HepG2 (cell line): ENCODE data around the gene OCSTAMP. TPM values are rescaled to one million over a fixed set of nuclear protein-coding genes. Genes with fewer than 3 reads are reported as not detected.
A peak's percentile ranks its signal among the peaks of the same experiment; 100 is the strongest.

Source experiments
- ETV6 ChIP-seq: sonication (generic); formaldehyde crosslinking; conservative IDR thresholded peaks from 2 replicates; pipeline ENCODE4 v1.4.0; 2020; ENCODE audit warnings: missing genetic modification reagents
- HOMEZ ChIP-seq: IDR thresholded peaks from 2 replicates; pipeline ENCODE4 v1.6.1; 2016; ENCODE audit warnings: low read depth
- HOXA7 ChIP-seq: sonication (generic); formaldehyde crosslinking; IDR thresholded peaks from 2 replicates; pipeline ENCODE4 v1.8.1; 2022; ENCODE audit warnings: mild to moderate bottlenecking, missing genetic modification reagents, moderate library complexity
- IKZF5 ChIP-seq: IDR thresholded peaks from 2 replicates; pipeline ENCODE4 v1.6.1; 2018; ENCODE audit warnings: missing genetic modification reagents, mild to moderate bottlenecking, missing compliant biosample characterization
- NCOA2 ChIP-seq: sonication (generic); formaldehyde crosslinking; IDR thresholded peaks from 2 replicates; pipeline ENCODE4 v1.8.0; 2022; ENCODE audit warnings: inconsistent platforms
- NCOA5 ChIP-seq: sonication (generic); formaldehyde crosslinking; IDR thresholded peaks from 2 replicates; pipeline ENCODE4 v1.4.0; 2020; ENCODE audit warnings: missing genetic modification reagents
- TP53 ChIP-seq: sonication (generic); formaldehyde crosslinking; conservative IDR thresholded peaks from 2 replicates; pipeline ENCODE4 v1.4.0; 2020; ENCODE audit warnings: missing genetic modification reagents
- ZIK1 ChIP-seq: sonication (generic); formaldehyde crosslinking; IDR thresholded peaks from 2 replicates; pipeline ENCODE4 v1.5.0; 2020; ENCODE audit warnings: mild to moderate bottlenecking, low read depth, missing genetic modification reagents, borderline replicate concordance
- ZKSCAN1 ChIP-seq: fragments of 150-350 bp; IDR thresholded peaks from 2 replicates; pipeline ENCODE4 v1.6.1; 2014; ENCODE audit warnings: low read length
- ZNF230 ChIP-seq: sonication (generic); formaldehyde crosslinking; IDR thresholded peaks from 2 replicates; pipeline ENCODE4 v1.4.0; 2020; ENCODE audit warnings: mild to moderate bottlenecking, missing genetic modification reagents
- ZNF407 ChIP-seq: sonication (generic); formaldehyde crosslinking; IDR thresholded peaks from one replicate; pipeline ENCODE4 v1.5.1; 2020; ENCODE audit warnings: mild to moderate bottlenecking, missing genetic modification reagents; ENCODE audit errors: not compliant biosample characterization
- ZNF546 ChIP-seq: sonication (generic); formaldehyde crosslinking; conservative IDR thresholded peaks from 2 replicates; pipeline ENCODE4 v1.8.1; 2023; ENCODE audit warnings: mild to moderate bottlenecking, missing genetic modification reagents
- ZNF879 ChIP-seq: sonication (generic); formaldehyde crosslinking; IDR thresholded peaks from 2 replicates; pipeline ENCODE4 v1.8.1; 2023; ENCODE audit warnings: missing genetic modification reagents
- polyA plus RNA-seq, 8 experiments: library from polyadenylated mRNA; depleted of rRNA in 3 of 8; stranded (reverse) in 7 of 8; unstranded in 1 of 8; fragments of >200 nt; fragmentation: Illumina TruSeq in 4 of 8; extraction: Trizol in 4 of 8; gene quantifications; 2 replicates each; pipeline versions ENCODE4 v1.2.1 to v1.2.3, GENCODE V29; 2011 to 2016; ENCODE audit warnings: low read depth in 4 of 8, missing spikeins in 1 of 8, mixed read lengths in 1 of 8; ENCODE audit not compliant: insufficient read depth in 1 of 8
- total RNA-seq, 5 experiments: library from RNA; depleted of rRNA; stranded (reverse); fragments of >200 nt; fragmentation: Illumina TruSeq; extraction: Trizol; gene quantifications; 2 replicates each; pipeline ENCODE4 v1.2.3, GENCODE V29; 2016; ENCODE audit warnings: low read depth in 1 of 5
- TF ChIP-seq, protein P1 (sequence below): sonication (generic); formaldehyde crosslinking; IDR thresholded peaks from 2 replicates; pipeline ENCODE4 v1.5.0; 2020; ENCODE audit warnings: missing genetic modification reagents, mild to moderate bottlenecking, borderline replicate concordance
- TF ChIP-seq, protein P2 (sequence below): sonication (generic); formaldehyde crosslinking; IDR thresholded peaks from 2 replicates; pipeline ENCODE4 v1.8.0; 2023; ENCODE audit warnings: mild to moderate bottlenecking, missing genetic modification reagents

Gene OCSTAMP
- total and polyA plus RNA-seq, 2 of the 13 experiments (the other 11 are each of a cell fraction or from before 2014, with no cell fraction given): not detected

GRCh38 chr20:46562373-46563169 is 12.1 kb upstream of the OCSTAMP start (continued):
- no peak for TF ChIP-seq ZNF407 (CRISPR knock-in tag)
- TF ChIP-seq TP53: peak; percentile 59; the same call in 1 of the 2 replicates
- no peak; the same call in 1 of the 2 replicates for TF ChIP-seq ZNF230 (CRISPR knock-in tag)
- peak; percentile 55; the same call in 1 of the 2 replicates for TF ChIP-seq IKZF5 (CRISPR knock-in tag)
- 0 out of 2 replicates have a peak, but pooled peaks have one; percentile 34 for TF ChIP-seq HOXA7 (CRISPR knock-in tag)
- TF ChIP-seq, protein P1, sequence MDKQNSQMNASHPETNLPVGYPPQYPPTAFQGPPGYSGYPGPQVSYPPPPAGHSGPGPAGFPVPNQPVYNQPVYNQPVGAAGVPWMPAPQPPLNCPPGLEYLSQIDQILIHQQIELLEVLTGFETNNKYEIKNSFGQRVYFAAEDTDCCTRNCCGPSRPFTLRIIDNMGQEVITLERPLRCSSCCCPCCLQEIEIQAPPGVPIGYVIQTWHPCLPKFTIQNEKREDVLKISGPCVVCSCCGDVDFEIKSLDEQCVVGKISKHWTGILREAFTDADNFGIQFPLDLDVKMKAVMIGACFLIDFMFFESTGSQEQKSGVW (CRISPR knock-in tag): no peak
- TF ChIP-seq ZNF879 (CRISPR knock-in tag): no peak
- peak; percentile 66 for TF ChIP-seq HOMEZ (CRISPR knock-in tag)
- TF ChIP-seq ZIK1 (CRISPR knock-in tag): peak; percentile 46; the same call in 1 of the 2 replicates
- no peak for TF ChIP-seq ZNF546 (CRISPR knock-in tag)
- TF ChIP-seq ZKSCAN1: no peak
- TF ChIP-seq NCOA2 (CRISPR knock-in tag): no peak; the same call in 1 of the 2 replicates
- no peak for TF ChIP-seq NCOA5 (CRISPR knock-in tag)
- TF ChIP-seq, protein P2, sequence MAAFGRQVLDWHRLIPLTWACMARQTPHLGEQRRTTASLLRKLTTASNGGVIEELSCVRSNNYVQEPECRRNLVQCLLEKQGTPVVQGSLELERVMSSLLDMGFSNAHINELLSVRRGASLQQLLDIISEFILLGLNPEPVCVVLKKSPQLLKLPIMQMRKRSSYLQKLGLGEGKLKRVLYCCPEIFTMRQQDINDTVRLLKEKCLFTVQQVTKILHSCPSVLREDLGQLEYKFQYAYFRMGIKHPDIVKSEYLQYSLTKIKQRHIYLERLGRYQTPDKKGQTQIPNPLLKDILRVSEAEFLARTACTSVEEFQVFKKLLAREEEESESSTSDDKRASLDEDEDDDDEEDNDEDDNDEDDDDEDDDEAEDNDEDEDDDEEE: 0 out of 2 replicates have a peak, but pooled peaks have one; percentile 65
- no peak; the same call in 1 of the 2 replicates for TF ChIP-seq ETV6 (CRISPR knock-in tag)
